Measurements from ENCODE around the gene FSTL1.

DNA sequence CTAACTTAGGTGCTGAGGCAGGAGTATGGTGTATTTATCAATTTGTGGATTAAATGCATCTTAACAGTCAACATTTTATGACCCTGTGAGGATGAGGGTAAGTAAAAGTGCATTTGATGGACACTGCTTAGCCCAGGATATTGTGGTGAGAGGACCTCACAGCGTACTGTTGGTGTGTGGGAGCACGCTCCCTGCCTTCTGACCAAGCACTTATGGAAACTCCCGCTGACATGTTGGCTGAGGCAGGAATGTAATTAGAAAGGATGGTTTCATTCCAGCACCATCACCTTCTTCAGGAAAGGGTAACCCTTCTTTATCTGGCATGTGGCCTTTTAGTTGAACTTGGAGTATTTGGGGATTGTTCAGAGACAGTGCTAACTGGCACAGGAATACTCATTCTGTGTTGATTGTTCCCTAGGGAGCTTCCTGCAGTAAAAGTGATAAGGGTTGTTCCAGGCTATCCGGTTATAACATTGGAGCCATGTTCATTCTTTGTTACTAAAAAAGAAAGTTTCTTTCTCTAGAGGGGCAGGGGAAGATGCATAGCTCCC is 11.7 kb upstream of the FSTL1 start:
- TF ChIP-seq, protein P1, sequence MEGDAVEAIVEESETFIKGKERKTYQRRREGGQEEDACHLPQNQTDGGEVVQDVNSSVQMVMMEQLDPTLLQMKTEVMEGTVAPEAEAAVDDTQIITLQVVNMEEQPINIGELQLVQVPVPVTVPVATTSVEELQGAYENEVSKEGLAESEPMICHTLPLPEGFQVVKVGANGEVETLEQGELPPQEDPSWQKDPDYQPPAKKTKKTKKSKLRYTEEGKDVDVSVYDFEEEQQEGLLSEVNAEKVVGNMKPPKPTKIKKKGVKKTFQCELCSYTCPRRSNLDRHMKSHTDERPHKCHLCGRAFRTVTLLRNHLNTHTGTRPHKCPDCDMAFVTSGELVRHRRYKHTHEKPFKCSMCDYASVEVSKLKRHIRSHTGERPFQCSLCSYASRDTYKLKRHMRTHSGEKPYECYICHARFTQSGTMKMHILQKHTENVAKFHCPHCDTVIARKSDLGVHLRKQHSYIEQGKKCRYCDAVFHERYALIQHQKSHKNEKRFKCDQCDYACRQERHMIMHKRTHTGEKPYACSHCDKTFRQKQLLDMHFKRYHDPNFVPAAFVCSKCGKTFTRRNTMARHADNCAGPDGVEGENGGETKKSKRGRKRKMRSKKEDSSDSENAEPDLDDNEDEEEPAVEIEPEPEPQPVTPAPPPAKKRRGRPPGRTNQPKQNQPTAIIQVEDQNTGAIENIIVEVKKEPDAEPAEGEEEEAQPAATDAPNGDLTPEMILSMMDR (IDR thresholded peaks at IDR 0.05; ENCODE audit: insufficient read depth, low read length): no peak
- no peak for TF ChIP-seq GABPA (IDR thresholded peaks at IDR 0.05; ENCODE audit: low read depth)
